ENCODE measurements around the gene KRT3. TPM values are rescaled to one million over a fixed set of nuclear protein-coding genes. Genes with fewer than 3 reads are reported as not detected.
"Not testable (repeated sequence)": the region's sequence is repeated elsewhere in the genome, so short reads cannot be mapped to it uniquely, and the experiment has no call there.

Gene KRT3
- total RNA-seq, 4 donors from 2014 or later = not detected

DNA sequence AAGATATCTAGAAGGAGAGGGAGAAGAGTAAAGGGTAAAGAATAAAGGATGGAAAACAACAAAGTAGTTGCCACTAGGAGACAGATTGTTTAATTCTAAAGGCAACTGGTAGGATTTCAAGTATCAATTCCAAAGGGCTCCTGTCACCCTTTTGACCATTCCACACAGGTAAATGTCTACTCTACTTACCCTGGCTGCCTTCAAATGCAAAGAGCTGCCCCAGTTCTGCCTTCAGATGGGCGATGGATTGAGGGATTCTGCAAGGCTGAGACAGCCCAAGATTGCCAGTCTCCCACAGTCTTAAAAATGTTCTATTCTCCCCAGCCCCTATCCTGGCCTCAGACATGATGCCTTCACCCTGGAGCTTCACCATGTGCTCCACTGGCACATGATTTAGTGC lies 30.2 kb downstream of the KRT3 start:
- no peak for TF ChIP-seq POLR2A (IDR thresholded peaks at IDR 0.05)
- TF ChIP-seq, protein P1, sequence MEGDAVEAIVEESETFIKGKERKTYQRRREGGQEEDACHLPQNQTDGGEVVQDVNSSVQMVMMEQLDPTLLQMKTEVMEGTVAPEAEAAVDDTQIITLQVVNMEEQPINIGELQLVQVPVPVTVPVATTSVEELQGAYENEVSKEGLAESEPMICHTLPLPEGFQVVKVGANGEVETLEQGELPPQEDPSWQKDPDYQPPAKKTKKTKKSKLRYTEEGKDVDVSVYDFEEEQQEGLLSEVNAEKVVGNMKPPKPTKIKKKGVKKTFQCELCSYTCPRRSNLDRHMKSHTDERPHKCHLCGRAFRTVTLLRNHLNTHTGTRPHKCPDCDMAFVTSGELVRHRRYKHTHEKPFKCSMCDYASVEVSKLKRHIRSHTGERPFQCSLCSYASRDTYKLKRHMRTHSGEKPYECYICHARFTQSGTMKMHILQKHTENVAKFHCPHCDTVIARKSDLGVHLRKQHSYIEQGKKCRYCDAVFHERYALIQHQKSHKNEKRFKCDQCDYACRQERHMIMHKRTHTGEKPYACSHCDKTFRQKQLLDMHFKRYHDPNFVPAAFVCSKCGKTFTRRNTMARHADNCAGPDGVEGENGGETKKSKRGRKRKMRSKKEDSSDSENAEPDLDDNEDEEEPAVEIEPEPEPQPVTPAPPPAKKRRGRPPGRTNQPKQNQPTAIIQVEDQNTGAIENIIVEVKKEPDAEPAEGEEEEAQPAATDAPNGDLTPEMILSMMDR (IDR thresholded peaks at IDR 0.05) = no peak
- TF ChIP-seq EP300 (IDR thresholded peaks at IDR 0.05) = no peak
- TF ChIP-seq POLR2AphosphoS5 (IDR thresholded peaks at IDR 0.05) = no peak
- DNase-seq (ENCODE audit: low spot score in 2 of 2) = no peak
- peaks cover 6% of the 10 kb centered on the region for H3K9me3 ChIP-seq
- no peaks in the 10 kb centered on the region for H3K36me3 ChIP-seq
- 84% methylated on average over 1 of the region's 1 CpG for WGBS
- H3K27ac ChIP-seq = no peak overlapping the region
- H3K4me3 ChIP-seq = no peak overlapping the region
- no peaks in the 10 kb centered on the region for H3K27me3 ChIP-seq
- H3K4me1 ChIP-seq = no peaks in the 10 kb centered on the region

DNA sequence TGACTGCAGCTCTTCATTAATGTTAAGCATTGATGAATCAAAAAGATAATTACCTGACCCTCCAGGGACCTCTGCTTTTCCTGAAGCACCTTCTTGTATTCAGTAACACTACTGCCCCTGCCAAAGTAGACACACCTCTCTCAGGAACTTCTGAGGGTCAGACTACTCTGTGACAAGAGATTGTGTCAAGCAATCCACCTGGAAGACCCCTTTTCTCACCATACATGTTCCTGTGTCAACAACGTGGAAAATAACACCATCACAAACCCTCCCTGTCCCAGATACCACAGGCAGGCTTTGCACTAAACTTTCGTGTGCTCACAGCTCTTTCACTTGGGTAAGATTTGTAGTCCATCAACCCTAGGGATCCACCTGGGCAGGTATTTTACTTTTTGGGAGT lies 31.9 kb downstream of the KRT3 start:
- H3K4me3 ChIP-seq = no peak overlapping the region
- H3K9me3 ChIP-seq = peaks cover 12% of the 10 kb centered on the region
- no peaks in the 10 kb centered on the region for H3K27me3 ChIP-seq
- WGBS = 74% methylated on average over 2 of the region's 2 CpGs
- no peak overlapping the region for H3K27ac ChIP-seq
- no peaks in the 10 kb centered on the region for H3K36me3 ChIP-seq
- DNase-seq (ENCODE audit: low spot score in 2 of 2) = no peak
- no peak for TF ChIP-seq POLR2A (IDR thresholded peaks at IDR 0.05)
- TF ChIP-seq EP300 (IDR thresholded peaks at IDR 0.05) = no peak
- TF ChIP-seq, protein P1 (IDR thresholded peaks at IDR 0.05) = no peak
- no peak for TF ChIP-seq POLR2AphosphoS5 (IDR thresholded peaks at IDR 0.05)
- no peaks in the 10 kb centered on the region for H3K4me1 ChIP-seq

DNA sequence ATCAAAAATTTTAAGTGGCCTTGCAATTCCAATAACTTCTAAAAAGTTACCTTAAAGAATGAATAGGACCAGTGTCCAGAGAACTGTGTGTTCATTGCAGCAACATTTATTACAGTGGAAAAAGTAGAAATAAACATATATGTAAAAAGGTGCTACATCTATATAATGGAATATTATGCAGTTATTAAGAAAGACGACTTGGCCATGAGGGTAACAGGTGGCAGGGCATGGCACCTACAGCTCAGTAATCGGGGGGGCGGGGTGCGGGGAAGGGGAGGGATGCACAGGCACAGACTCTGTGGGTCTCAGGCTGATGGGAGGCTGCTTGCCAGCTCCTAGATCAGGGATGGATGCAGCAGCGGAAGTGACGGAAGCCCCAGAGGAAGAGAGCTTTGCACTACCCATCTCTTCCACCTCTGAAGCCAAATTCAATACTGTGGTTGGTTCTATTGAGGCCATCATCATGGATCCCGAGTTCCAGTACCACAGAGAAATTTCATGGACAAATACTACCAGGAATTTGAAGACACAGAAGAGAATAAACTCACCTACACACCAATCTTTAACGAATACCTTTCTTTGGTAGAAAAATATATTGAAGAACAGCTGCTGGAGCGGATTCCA lies 32.8 kb downstream of the KRT3 start:
- peaks cover 4% of the 10 kb centered on the region for H3K27me3 ChIP-seq

DNA sequence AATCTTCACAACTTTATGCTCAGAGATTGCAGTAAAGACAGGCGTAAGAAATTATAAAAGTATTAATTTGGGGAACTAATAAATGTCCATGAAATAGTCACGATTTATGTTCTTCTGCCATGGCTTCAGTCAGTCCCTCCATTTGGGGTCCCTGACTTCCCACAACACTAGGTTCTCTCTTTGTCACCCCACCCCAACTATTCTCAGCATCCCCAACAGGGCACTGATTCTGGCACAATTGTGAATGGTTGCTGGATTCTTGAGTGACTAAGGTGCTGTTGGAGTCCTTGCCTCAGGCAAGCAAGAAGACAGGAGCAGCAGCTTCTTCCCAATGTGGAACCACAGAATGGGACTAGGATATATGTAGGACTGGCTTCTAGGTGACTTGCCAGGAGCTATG lies 34.1 kb downstream of the KRT3 start:
- peaks cover 12% of the 10 kb centered on the region for H3K9me3 ChIP-seq
- H3K4me1 ChIP-seq = no peaks in the 10 kb centered on the region
- TF ChIP-seq POLR2AphosphoS5 (IDR thresholded peaks at IDR 0.05) (no peak), EP300 (IDR thresholded peaks at IDR 0.05) (no peak), POLR2A (IDR thresholded peaks at IDR 0.05) (no peak)
- TF ChIP-seq, protein P1 (IDR thresholded peaks at IDR 0.05) = no peak
- H3K36me3 ChIP-seq = no peaks in the 10 kb centered on the region
- H3K4me3 ChIP-seq = no peak overlapping the region
- 92% methylated on average over 2 of the region's 2 CpGs for WGBS
- H3K27me3 ChIP-seq = peaks cover 9% of the 10 kb centered on the region
- no peak for DNase-seq (ENCODE audit: low spot score in 2 of 2)
- H3K27ac ChIP-seq = no peak overlapping the region

More for the DNA sequence above, 32.8 kb downstream of the KRT3 start:
- no peak for TF ChIP-seq EP300 (IDR thresholded peaks at IDR 0.05)
- H3K36me3 ChIP-seq = no peaks in the 10 kb centered on the region
- H3K4me1 ChIP-seq = no peaks in the 10 kb centered on the region
- no peak overlapping the region for H3K27ac ChIP-seq
- 81% methylated on average over 9 of the region's 9 CpGs for WGBS
- no peak overlapping the region for H3K4me3 ChIP-seq
- H3K9me3 ChIP-seq = peaks cover 12% of the 10 kb centered on the region
- DNase-seq (ENCODE audit: low spot score in 2 of 2) = no peak

DNA sequence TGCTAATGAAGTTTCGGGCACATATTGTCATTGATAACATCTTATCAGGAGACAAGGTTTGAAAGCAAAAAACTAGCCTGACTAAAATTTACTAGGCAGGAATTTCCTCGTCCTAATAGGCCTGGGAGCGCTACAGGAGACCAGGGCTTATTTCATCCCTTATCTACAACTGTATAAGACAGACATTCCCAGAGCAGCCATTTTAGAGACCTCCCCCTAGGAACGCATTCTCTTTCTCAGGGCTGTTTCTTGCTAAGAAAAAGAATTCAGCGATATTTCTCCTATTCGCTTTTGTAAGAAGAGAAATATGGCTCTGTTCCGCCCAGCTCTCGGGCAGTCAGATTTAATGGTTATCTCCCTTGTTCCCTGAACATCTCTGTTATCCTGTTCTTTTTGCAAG lies 34.7 kb downstream of the KRT3 start:
- not testable (repeated sequence) for H3K27me3 ChIP-seq, H3K4me3 ChIP-seq
- WGBS = 83% methylated on average over 8 of the region's 8 CpGs

DNA sequence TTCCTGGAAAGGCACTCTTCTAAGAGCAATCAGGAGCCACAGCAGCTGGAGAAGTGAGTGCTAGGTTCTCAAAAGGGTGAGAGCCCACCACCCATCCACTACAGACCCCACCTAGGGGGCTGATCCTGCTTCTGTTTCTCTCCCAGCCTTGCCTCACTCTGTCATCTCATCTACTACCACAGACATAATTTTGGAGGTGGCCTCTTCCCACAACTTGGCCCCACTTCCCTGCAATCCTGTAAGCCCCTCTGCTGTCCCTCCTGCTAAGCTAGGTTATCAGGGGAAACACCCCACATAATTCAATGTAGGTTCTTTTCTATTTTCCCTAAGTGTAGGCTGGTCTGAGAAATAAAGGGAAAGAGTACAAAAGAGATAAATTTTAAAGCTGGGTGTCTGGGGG lies 35.3 kb downstream of the KRT3 start:
- no peaks in the 10 kb centered on the region for H3K36me3 ChIP-seq
- TF ChIP-seq POLR2AphosphoS5 (IDR thresholded peaks at IDR 0.05) = no peak
- no peak for TF ChIP-seq POLR2A (IDR thresholded peaks at IDR 0.05)
- TF ChIP-seq EP300 (IDR thresholded peaks at IDR 0.05) = no peak
- TF ChIP-seq, protein P1 (IDR thresholded peaks at IDR 0.05) = no peak

More for the DNA sequence above, 34.7 kb downstream of the KRT3 start:
- H3K27ac ChIP-seq; H3K36me3 ChIP-seq; DNase-seq (ENCODE audit: low spot score in 2 of 2); H3K4me1 ChIP-seq: not testable (repeated sequence)
- H3K9me3 ChIP-seq = peaks cover 12% of the 10 kb centered on the region

More for the DNA sequence above, 35.3 kb downstream of the KRT3 start:
- H3K4me3 ChIP-seq = no peak overlapping the region
- no peak for DNase-seq (ENCODE audit: low spot score in 2 of 2)
- H3K27me3 ChIP-seq = peaks cover 9% of the 10 kb centered on the region
- peaks cover 12% of the 10 kb centered on the region for H3K9me3 ChIP-seq
- H3K27ac ChIP-seq = no peak overlapping the region
- H3K4me1 ChIP-seq = no peaks in the 10 kb centered on the region
